RWPE1 (cell line): ENCODE measurements around the gene GALNT13.

Experiments
- CTCF ChIA-PET: fragments of 350-600 bp; sonication (Branson Sonifier 250); formaldehyde crosslinking; extraction: SDS; loops from one replicate; lab custom pipeline; 2021; lab: Yijun Ruan, JAX
- POLR2A ChIA-PET: fragments of 400-600 bp; formaldehyde crosslinking; extraction: SDS; loops from one replicate; lab custom pipeline; 2020; ENCODE audit warnings: antibody characterized with exemption; ENCODE audit not compliant: low non-redundant PET; lab: Yijun Ruan, JAX
- DNase-seq: peaks from one replicate; pipeline ENCODE4 v3.0.0; 2012; ENCODE audit warnings: low spot score
- H3K27ac ChIP-seq: fragments of 450-650 bp; 2 replicates; pipeline ENCODE4 v1.5.1; 2017
- TF ChIP-seq, protein P1 (sequence below): fragments of 450-650 bp; conservative IDR thresholded peaks from 2 replicates; pipeline ENCODE4 v1.5.1; 2017; ENCODE audit warnings: low read depth, mild to moderate bottlenecking

Gene GALNT13

DNA sequence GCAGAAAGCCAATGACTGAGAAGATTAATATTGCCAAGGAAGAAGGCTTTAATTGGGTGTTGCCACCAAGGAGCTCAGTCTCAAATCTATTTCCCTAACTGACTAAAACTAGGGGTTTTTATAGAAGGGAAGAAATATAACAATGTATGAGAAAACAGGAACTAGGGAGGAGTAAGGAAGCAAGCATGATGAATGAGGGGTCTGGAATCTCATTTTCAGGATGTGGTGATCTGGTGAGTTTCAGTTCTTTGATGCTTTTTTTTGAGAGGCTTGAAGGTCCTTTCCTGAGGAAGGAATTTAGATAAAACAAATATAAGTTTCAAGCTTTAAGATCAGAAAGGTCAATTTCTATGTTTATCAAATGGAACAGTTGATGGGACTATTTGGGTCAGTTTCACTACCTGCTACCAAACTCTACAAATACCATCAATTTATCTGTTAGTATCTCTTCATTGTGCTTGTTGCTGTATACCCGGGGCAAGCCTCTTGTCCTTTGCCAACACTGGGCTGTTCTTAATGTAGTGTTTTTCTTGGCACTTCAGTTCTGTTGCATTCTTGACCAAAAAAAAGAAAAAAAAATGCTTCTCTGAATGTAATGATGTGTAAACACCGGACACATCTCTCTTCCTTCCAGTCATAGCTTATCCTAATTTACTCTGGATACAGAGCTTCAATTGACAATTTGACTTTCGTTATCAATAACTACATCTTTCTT is 357.0 kb downstream of the GALNT13 start:
- ChIA-PET CTCF (interaction anchor here (0.6 kb wide), 1 partner anchor 26 kb away, joined by 3 read pairs; no protein-coding TSS in a partner anchor), POLR2A (no interaction called here)
- TF ChIP-seq, protein P1, sequence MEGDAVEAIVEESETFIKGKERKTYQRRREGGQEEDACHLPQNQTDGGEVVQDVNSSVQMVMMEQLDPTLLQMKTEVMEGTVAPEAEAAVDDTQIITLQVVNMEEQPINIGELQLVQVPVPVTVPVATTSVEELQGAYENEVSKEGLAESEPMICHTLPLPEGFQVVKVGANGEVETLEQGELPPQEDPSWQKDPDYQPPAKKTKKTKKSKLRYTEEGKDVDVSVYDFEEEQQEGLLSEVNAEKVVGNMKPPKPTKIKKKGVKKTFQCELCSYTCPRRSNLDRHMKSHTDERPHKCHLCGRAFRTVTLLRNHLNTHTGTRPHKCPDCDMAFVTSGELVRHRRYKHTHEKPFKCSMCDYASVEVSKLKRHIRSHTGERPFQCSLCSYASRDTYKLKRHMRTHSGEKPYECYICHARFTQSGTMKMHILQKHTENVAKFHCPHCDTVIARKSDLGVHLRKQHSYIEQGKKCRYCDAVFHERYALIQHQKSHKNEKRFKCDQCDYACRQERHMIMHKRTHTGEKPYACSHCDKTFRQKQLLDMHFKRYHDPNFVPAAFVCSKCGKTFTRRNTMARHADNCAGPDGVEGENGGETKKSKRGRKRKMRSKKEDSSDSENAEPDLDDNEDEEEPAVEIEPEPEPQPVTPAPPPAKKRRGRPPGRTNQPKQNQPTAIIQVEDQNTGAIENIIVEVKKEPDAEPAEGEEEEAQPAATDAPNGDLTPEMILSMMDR, result no peak
- no peak for DNase-seq
- no peak overlapping the region for H3K27ac ChIP-seq

DNA sequence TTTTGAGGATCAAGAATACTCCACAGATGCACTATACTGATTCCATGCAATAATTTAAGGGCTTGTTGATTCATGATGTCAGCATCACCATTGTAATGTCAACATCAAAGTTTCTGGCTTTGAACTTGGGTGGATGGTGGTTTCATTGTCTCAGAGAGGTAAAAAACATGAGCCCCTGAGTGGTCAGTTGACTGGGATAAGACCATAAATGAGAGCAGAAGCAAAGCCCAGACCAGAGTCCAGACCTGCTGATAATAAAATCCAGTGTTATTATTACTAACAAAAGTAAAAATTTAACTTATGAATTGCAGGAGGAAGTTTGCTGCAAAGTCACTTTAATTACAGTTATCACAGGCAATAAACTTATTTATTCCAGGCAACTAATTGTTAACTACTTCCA is 358.2 kb downstream of the GALNT13 start:
- POLR2A ChIA-PET, result no interaction called here
- H3K27ac ChIP-seq, result no peak overlapping the region
- CTCF ChIA-PET, result no interaction called here
- DNase-seq, result no peak
- TF ChIP-seq, protein P1, result no peak

DNA sequence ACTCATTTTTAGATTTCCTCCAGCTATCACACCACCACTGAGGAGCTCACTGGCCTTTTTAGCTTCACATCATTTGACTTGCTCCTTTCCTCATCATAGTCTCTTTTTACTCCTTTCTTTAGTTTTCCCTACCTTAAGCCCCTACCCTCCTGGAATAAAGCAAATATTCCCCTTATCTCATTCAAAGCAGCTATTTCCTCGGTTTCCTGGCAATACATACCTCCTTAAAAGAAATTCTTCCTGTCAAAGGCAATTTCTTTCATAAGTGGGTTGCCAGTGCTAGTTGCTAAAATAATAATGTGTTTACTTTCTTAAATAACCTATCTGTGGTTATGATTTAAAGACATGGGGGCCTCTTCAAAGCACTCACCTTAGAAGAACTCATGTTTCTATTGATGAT is 359.3 kb downstream of the GALNT13 start:
- ChIA-PET CTCF (no interaction called here), POLR2A (no interaction called here)
- TF ChIP-seq, protein P1, result no peak
- no peak for DNase-seq
- no peak overlapping the region for H3K27ac ChIP-seq

DNA sequence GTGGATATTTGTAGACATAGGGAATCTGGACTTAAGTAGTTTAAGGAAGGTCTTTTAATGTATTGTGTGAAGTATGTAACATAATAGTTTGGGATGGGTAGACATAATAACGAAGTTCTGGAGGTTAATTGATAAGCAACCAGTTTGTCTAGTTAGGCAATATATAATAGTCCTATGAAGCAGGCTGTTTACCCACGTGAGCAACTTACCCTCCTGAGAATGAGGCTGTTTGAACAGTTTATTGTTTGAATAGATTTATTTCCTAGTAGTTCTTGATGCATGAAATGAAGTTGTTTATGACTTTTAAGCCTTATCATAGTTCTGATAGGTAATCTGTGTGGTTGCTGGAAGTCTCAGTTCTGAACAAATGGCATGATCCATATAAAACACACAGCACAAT is 361.5 kb downstream of the GALNT13 start:
- ChIA-PET POLR2A (no interaction called here), CTCF (no interaction called here)
- no peak overlapping the region for H3K27ac ChIP-seq
- DNase-seq, result no peak
- TF ChIP-seq, protein P1, result no peak

DNA sequence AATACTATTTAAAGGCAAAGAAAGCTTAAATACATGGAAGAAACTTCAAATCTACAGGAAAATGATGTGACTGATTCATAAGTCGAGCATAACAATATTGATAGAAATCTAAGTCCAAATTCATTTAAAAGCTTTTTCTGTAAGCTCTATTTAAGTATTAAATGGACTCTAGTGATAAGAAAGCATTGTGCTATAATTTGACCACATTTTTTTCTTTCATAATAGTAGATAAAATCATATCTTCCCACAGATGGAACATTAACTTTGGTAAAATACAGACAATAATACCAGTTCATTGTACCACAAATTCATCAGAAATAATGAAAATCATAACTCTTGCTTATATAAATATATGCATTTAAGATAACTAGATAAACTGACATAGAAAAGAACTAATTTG is 366.5 kb downstream of the GALNT13 start:
- CTCF ChIA-PET, result no interaction called here
- no peak for DNase-seq
- TF ChIP-seq, protein P1, result no peak
- POLR2A ChIA-PET, result no interaction called here
- no peak overlapping the region for H3K27ac ChIP-seq

DNA sequence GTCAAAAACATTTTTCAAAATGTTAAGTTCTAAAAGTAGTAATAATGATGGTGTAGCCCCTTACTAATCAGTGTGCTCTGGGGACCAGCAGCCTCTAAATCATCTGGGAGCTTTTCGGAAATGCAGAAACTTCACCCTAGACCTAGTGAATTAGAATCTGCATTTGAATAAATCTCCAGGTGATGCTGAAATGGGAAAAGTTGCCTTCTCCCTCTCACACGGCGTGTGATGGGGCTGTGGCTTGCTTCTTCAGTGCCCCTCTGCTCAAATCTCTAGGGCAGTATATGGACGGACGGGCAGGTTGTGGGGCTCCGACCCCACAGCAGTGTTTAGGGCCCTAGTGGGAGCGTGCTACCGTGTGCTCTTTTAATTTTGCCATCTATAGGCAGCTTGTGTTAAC is 368.6 kb downstream of the GALNT13 start:
- no peak overlapping the region for H3K27ac ChIP-seq
- POLR2A ChIA-PET, result no interaction called here
- TF ChIP-seq, protein P1, result no peak
- CTCF ChIA-PET, result no interaction called here
- no peak for DNase-seq
